Upper lobe of right lung (tissue), 1 donor: Measurements from ENCODE around the gene GPR17. TPM values are rescaled to one million over a fixed set of nuclear protein-coding genes. Genes with fewer than 3 reads are reported as not detected.

Experiments used
- ATAC-seq: fragments of 200-7000 bp; cut with Tn5 transposase; one replicate; pipeline ENCODE4 v1.9.1; 2020; ENCODE audit warnings: mild to moderate bottlenecking, moderate library complexity
- DNase-seq: peaks from one replicate; pipeline ENCODE4 v3.0.0-alpha.2; 2020
- H3K27ac ChIP-seq: fragments of 200-600 bp; one replicate; pipeline ENCODE4 v1.8.0; 2022
- H3K27me3 ChIP-seq: fragments of 200-600 bp; one replicate; pipeline ENCODE4 v1.8.0; 2022; ENCODE audit warnings: mild to moderate bottlenecking
- H3K36me3 ChIP-seq: fragments of 200-600 bp; one replicate; pipeline ENCODE4 v1.8.0; 2022
- H3K4me1 ChIP-seq: fragments of 200-600 bp; one replicate; pipeline ENCODE4 v1.8.0; 2022
- H3K4me3 ChIP-seq: fragments of 200-600 bp; one replicate; pipeline ENCODE4 v1.8.0; 2022; ENCODE audit warnings: mild to moderate bottlenecking
- H3K9me3 ChIP-seq: fragments of 200-600 bp; one replicate; pipeline ENCODE4 v1.8.0; 2022
- CTCF ChIP-seq: fragments of 200-600 bp; IDR thresholded peaks from one replicate; pipeline ENCODE4 v1.8.0; 2022; ENCODE audit warnings: antibody characterized with exemption
- intact Hi-C: fragments of 100-400 bp; cut with DNase I; formaldehyde crosslinking; loops from one replicate; pipeline ENCODE4 v1.11.0; 2022
- total RNA-seq: library from RNA; stranded (reverse); fragmentation: NEBNext Ultra II Directional; extraction: Animal tissue kit (Norgen Biotek cat#: 25700); gene quantifications from one replicate; pipeline ENCODE4 v1.2.1, GENCODE V29; 2021
- donor health status: DM: no; HTN: yes; CAD: no; lungs with severe emphysema.

Gene GPR17
- total RNA-seq, 1 donor from 2014 or later, result 0.49 TPM

- no peaks in the 10 kb centered on the region for H3K36me3 ChIP-seq
- H3K4me1 ChIP-seq, result peaks cover 29% of the 10 kb centered on the region
- H3K27me3 ChIP-seq, result no peaks in the 10 kb centered on the region
- peak; percentile 50 for ATAC-seq
- H3K9me3 ChIP-seq, result no peaks in the 10 kb centered on the region
- peak within 1 kb of the TSS; percentile 72 for H3K4me3 ChIP-seq
- DNase-seq, result peak; percentile 80
- peak; percentile 21 for TF ChIP-seq CTCF
- intact Hi-C loops, result no loop called here
- peak within 1 kb of the TSS; percentile 86 for H3K27ac ChIP-seq
These were observed 29.6 kb downstream of the GPR17 start, which contains the start of gene LIMS2 for GRCh38 chr2:127675331-127676261. Gene LIMS2, minus strand, starts transcription at chr2:127675530. Its CDS starts 506 bp downstream, at chr2:127675024.

DNA sequence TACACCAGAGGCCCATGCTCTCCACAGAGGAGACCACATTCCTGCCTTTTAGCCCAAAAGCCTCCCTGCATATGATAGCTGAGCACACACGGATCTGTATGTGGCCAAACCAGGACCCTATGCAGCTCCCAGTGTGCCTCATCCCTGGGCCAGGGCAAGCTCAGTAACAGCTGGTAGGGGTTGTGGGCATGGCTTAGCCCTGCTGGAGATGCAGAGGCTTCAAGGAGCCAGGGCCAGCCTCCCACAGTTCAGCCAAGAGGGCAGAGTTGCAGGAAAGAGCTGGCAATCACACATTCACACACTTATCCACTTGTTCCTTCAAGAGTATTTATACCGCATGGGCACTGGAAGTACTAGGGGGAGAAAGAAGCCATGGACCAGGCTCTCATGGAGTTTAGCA is 31.0 kb downstream of the GPR17 start:
- Histone ChIP-seq H3K36me3 (no peaks in the 10 kb centered on the region), H3K9me3 (no peaks in the 10 kb centered on the region), H3K27ac (no peak overlapping the region), H3K4me3 (no peak overlapping the region), H3K4me1 (peaks cover 38% of the 10 kb centered on the region), H3K27me3 (no peaks in the 10 kb centered on the region)
- no peak for TF ChIP-seq CTCF
- ATAC-seq (peak; percentile 21), DNase-seq (no peak)
- intact Hi-C loops, result no loop called here

GRCh38 chr2:127678531-127678930 is 32.6 kb downstream of the GPR17 start:
- Histone ChIP-seq H3K4me1 (peaks cover 26% of the 10 kb centered on the region), H3K4me3 (no peak overlapping the region), H3K27ac (no peak overlapping the region), H3K27me3 (no peaks in the 10 kb centered on the region), H3K9me3 (no peaks in the 10 kb centered on the region), H3K36me3 (no peaks in the 10 kb centered on the region)
- ATAC-seq, result no peak
- TF ChIP-seq CTCF, result no peak
- no peak for DNase-seq
- intact Hi-C loops, result no loop called here

DNA sequence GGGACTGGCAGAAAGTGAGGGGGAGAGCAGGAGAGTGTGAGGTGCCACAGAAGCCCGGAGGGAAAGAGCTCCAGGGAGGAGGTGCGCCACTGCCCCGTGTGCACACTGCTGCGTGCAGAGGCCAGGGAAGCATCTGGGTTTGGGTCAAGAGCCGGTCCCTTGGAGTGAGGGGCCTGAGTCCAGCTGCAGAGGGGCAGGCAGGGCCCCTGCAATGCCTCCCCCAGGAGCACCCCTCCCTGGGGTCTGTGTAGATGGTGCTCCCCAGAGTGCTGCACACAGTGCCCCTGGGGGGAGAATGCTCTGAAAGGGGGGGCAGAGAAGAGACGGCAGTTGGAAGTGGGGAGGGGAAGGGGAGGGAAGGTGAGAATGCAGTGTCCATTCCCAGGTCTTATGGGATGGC is 33.0 kb downstream of the GPR17 start:
- no peak for ATAC-seq

DNA sequence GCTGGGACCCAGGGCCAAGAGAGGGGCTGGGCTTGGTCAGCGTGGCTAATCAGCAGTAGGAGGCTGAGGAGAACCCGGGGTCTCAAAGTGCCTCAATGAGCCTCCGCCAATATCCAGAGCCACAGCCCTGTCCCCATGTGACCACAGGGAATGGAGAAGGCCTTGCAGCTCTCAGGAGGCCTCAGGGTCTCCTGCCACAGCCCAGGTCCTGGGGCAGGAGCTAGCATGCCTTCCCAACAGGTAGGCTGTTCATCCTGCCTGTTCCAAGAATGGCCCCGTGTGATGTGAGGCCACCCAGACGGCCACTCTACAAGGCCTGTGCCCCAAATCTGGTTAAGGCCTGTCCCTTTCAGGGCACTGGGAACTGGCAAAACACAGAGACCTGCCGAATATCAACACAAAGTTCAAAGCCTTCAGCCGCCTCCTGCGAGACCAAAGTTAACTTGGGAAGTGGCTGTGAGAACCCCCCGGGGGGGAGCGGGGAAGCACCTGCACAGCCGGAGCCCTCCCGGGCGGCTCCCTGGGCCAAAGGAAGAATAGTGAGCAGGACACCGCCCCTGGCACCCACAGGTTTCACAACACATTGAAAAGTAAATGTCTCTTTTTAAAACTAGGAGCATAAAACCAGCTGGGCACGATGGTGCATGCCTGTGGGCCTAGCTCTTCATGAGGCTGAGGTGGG is 33.9 kb downstream of the GPR17 start:
- H3K27me3 ChIP-seq, result no peaks in the 10 kb centered on the region
- ATAC-seq (no peak), DNase-seq (no peak)
- TF ChIP-seq CTCF, result no peak
- peaks cover 21% of the 10 kb centered on the region for H3K4me1 ChIP-seq
- no peaks in the 10 kb centered on the region for H3K9me3 ChIP-seq
- peak overlapping the region; percentile 40 for H3K4me3 ChIP-seq
- H3K36me3 ChIP-seq, result no peaks in the 10 kb centered on the region
- intact Hi-C loops, result no loop called here
- H3K27ac ChIP-seq, result no peak overlapping the region

More for the DNA sequence above, 33.0 kb downstream of the GPR17 start:
- Histone ChIP-seq H3K27me3 (no peaks in the 10 kb centered on the region), H3K36me3 (no peaks in the 10 kb centered on the region), H3K4me1 (peaks cover 21% of the 10 kb centered on the region), H3K9me3 (no peaks in the 10 kb centered on the region), H3K4me3 (no peak overlapping the region), H3K27ac (no peak overlapping the region)
- intact Hi-C loops, result no loop called here
- no peak for TF ChIP-seq CTCF
- DNase-seq, result no peak
